Mucosa of descending colon (tissue), 3 donors: ENCODE data around the gene IDH2. TPM values are rescaled to one million over a fixed set of nuclear protein-coding genes. Genes with fewer than 3 reads are reported as not detected.
"Not testable (repeated sequence)": the region's sequence is repeated elsewhere in the genome, so short reads cannot be mapped to it uniquely, and the experiment has no call there.

Experiments used
- ATAC-seq: fragments of 200-7000 bp; cut with Tn5 transposase; one replicate; pipeline ENCODE4 v1.9.1; 2020; ENCODE audit warnings: mild to moderate bottlenecking, moderate library complexity
- DNase-seq, 3 donors: peaks; one replicate each; pipeline ENCODE4 v3.0.0-alpha.2; 2020
- H3K36me3 ChIP-seq: fragments of 200-600 bp; one replicate; pipeline ENCODE4 v1.8.0; 2021; ENCODE audit warnings: low read depth, mild to moderate bottlenecking
- H3K4me1 ChIP-seq: fragments of 200-600 bp; one replicate; pipeline ENCODE4 v1.8.0; 2021; ENCODE audit warnings: low read depth, mild to moderate bottlenecking
- H3K4me3 ChIP-seq: fragments of 200-600 bp; one replicate; pipeline ENCODE4 v1.8.0; 2021; ENCODE audit warnings: mild to moderate bottlenecking
- H3K9me3 ChIP-seq: fragments of 200-600 bp; one replicate; pipeline ENCODE4 v1.8.0; 2021; ENCODE audit warnings: mild to moderate bottlenecking
- intact Hi-C, 2 donors: fragments of 100-400 bp; cut with DNase I in 1 of 2; cut with micrococcal nuclease in 1 of 2; formaldehyde crosslinking; loops; one replicate each; pipeline versions ENCODE4 v1.11.0 to v1.11.1; 2022; cut with DNase I, micrococcal nuclease
- total RNA-seq, 3 donors: library from RNA; stranded (reverse); fragmentation: NEBNext Ultra II Directional in 2 of 3; extraction: Animal tissue kit (Norgen Biotek cat#: 25700) in 2 of 3; gene quantifications; one replicate each; pipeline versions ENCODE4 v1.2.1 to v1.2.4, GENCODE V29; 2021 to 2023
- TF ChIP-seq, protein P1 (sequence below): fragments of 200-600 bp; IDR thresholded peaks from one replicate; pipeline ENCODE4 v1.8.0; 2022; ENCODE audit warnings: antibody characterized with exemption, mild to moderate bottlenecking
- donor health status: DM: no; HTN: no; CAD: no; lungs with moderate emphysema.
- donor health status: DM: no; HTN: no; CAD: no.
- donor health status: DM: no; HTN: yes; CAD: no.

IDH2 gene
- total RNA-seq, 3 donors from 2014 or later, result 84.8 to 262 (median 124) TPM

GRCh38 chr15:90121086-90121485 lies 18.8 kb upstream of the IDH2 start:
- no peak for ATAC-seq
- intact Hi-C loops, result no loop called here
- Histone ChIP-seq H3K9me3 (no peaks in the 10 kb centered on the region), H3K36me3 (no peaks in the 10 kb centered on the region), H3K4me3 (no peak overlapping the region), H3K4me1 (no peaks in the 10 kb centered on the region)
- no peak for DNase-seq
- TF ChIP-seq, protein P1, sequence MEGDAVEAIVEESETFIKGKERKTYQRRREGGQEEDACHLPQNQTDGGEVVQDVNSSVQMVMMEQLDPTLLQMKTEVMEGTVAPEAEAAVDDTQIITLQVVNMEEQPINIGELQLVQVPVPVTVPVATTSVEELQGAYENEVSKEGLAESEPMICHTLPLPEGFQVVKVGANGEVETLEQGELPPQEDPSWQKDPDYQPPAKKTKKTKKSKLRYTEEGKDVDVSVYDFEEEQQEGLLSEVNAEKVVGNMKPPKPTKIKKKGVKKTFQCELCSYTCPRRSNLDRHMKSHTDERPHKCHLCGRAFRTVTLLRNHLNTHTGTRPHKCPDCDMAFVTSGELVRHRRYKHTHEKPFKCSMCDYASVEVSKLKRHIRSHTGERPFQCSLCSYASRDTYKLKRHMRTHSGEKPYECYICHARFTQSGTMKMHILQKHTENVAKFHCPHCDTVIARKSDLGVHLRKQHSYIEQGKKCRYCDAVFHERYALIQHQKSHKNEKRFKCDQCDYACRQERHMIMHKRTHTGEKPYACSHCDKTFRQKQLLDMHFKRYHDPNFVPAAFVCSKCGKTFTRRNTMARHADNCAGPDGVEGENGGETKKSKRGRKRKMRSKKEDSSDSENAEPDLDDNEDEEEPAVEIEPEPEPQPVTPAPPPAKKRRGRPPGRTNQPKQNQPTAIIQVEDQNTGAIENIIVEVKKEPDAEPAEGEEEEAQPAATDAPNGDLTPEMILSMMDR, result no peak

DNA sequence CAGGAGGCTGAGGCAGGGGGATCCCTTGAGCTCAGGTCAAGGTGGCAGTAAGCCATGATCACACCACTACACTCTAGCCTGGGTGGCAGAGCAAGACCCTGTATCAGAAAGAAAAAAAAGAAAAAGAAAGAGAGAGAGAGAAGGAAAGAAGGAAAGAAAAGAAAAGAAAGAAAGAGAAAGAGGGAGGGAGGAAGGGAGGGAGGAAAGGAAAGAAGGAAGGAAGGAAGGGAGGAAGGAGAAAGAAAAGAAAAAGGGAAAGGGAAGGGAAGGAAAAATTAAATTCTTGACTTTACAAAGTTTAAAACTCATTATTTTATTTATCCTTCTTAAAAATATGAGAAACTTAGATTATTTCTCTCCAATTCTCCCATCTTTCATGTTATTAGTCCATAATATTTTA lies 17.1 kb upstream of the IDH2 start:
- DNase-seq (no peak), ATAC-seq (no peak)
- TF ChIP-seq, protein P1, result no peak
- Histone ChIP-seq H3K4me3 (no peak overlapping the region), H3K36me3 (no peaks in the 10 kb centered on the region), H3K4me1 (no peaks in the 10 kb centered on the region), H3K9me3 (peaks cover 6% of the 10 kb centered on the region)
- intact Hi-C loops, result no loop called here

- Histone ChIP-seq H3K9me3 (peaks cover 9% of the 10 kb centered on the region), H3K4me3 (no peak overlapping the region), H3K36me3 (no peaks in the 10 kb centered on the region), H3K4me1 (no peaks in the 10 kb centered on the region)
- DNase-seq, result no peak
- ATAC-seq, result no peak
- TF ChIP-seq, protein P1, result no peak
- intact Hi-C loops, result no loop called here
These were observed 13.5 kb upstream of the IDH2 start for GRCh38 chr15:90115783-90116182.

DNA sequence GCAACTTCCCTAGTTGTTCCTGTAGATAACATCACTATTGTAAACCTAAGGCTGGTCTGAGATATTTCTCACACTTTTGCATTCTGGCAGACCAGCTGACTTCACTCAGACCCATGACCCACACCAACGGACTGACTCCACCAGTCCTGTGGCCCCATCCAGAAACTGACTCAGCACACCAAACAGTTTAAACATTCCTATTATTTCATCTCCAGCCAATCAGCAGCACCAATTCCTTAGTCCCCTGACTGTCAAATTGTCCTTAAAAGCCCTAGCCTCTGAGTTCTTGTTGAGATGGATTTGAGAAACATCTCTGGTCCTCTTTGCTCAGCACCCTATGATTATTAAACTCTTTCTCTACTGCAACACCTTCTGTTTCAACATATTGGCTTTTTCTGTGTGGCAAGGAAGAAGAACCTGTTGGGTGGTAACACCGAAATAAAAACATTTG lies 12.2 kb upstream of the IDH2 start:
- H3K36me3 ChIP-seq, result no peaks in the 10 kb centered on the region
- ATAC-seq (no peak), DNase-seq (no peak)
- no peaks in the 10 kb centered on the region for H3K4me1 ChIP-seq
- TF ChIP-seq, protein P1, result no peak
- peaks cover 9% of the 10 kb centered on the region for H3K9me3 ChIP-seq
- H3K4me3 ChIP-seq, result no peak overlapping the region
- intact Hi-C loops, result no loop called here

DNA sequence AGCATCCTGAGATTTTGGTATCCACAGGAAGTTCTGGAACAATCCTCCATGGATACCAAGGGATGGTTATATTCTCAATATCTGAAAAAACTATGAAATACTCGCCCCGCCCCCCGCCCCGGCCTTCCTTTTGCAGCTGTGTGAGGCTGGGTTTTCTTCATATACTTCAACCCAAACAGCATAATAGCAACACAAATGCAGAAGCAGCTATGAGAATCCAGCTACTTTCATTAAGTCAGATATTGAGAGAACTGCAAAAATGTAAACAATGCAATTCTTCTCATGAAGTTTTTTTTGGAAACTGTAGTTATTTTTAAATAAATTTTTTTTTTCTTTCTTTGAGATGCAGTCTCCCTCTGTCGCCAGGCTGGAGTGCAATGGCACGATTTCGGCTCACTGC lies 10.9 kb upstream of the IDH2 start:
- intact Hi-C loops, result no loop called here
- H3K36me3 ChIP-seq, result no peaks in the 10 kb centered on the region
- DNase-seq, result no peak
- no peaks in the 10 kb centered on the region for H3K4me1 ChIP-seq
- ATAC-seq, result no peak
- H3K9me3 ChIP-seq, result peaks cover 9% of the 10 kb centered on the region
- H3K4me3 ChIP-seq, result no peak overlapping the region
- TF ChIP-seq, protein P1, result no peak

DNA sequence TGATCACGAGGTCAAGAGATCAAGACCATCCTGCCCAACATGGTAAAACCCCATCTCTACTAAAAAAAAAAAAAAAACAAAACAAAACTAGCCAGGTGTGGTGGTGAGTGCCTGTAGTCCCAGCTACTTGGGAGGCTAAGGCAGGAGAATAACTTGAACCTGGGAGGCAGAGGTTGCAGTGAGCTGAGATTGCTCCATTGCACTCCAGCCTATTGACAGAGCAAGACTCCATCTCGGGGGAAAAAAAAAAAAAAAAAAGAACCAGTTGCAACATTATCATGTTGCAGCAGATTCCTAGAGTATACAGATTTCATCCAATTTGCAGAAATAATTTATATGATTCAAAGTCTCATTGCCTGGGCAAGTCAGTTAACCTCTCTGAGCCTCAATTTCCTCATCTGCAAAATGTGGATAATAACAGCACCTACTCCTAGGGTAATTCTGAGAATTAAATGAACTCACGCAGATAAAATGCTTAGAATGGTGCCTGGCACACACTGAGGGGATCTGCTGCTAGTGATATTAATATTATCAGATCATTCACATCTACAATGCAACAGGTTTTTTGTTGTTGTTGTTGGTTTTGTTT lies 7.0 kb upstream of the IDH2 start:
- H3K36me3 ChIP-seq, ATAC-seq, H3K4me1 ChIP-seq, intact Hi-C loops, H3K9me3 ChIP-seq, H3K4me3 ChIP-seq, DNase-seq: not testable (repeated sequence)

DNA sequence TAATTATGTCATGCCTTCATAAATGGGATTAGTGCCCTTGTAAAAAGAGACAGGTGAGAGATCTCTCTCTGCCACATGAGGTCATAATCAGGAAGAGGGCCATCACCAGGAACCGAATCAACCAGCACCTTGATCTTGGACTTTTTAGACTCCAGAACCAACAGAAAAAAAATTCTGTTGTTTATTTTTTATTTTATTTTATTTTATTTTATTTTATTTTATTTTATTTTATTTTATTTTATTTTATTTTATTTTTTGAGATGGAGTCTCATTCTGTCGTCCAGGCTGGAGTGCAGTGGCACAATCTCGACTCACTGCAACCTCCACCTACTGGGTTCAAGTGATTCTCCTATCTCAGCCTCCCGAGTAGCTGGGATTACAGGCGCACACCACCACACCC lies 5.8 kb upstream of the IDH2 start:
- ATAC-seq, intact Hi-C loops: not testable (repeated sequence)

More for the DNA sequence above, 5.8 kb upstream of the IDH2 start:
- not testable (repeated sequence) for H3K4me3 ChIP-seq, H3K4me1 ChIP-seq, DNase-seq, H3K36me3 ChIP-seq, H3K9me3 ChIP-seq
